ENCODE data around the gene CD74. TPM values are rescaled to one million over a fixed set of nuclear protein-coding genes. Genes with fewer than 3 reads are reported as not detected.
A peak's percentile ranks its signal among the peaks of the same experiment; 100 is the strongest.

The CD74 gene
- total and polyA plus RNA-seq, 10 of the 15 experiments (the other 5 are each of a cell fraction or from before 2014, with no cell fraction given): 1,387 to 11,063 (median 3,922) TPM

- peak; percentile 20; the same call in 1 of the 2 replicates for TF ChIP-seq ZBTB4 (CRISPR knock-in tag; IDR thresholded peaks at IDR 0.05)
- TF ChIP-seq YY1 (IDR thresholded peaks at IDR 0.05; ENCODE audit: low read depth, low read length): no peak
- no peak for TF ChIP-seq SREBF1 (IDR thresholded peaks at IDR 0.05; ENCODE audit: low read length)
- TF ChIP-seq RELA (IDR thresholded peaks at IDR 0.05; ENCODE audit: borderline replicate concordance, partially characterized antibody): no peak
- no peak for TF ChIP-seq KLF5 (IDR thresholded peaks at IDR 0.05; ENCODE audit: partially characterized antibody)
- peak; percentile 79 for TF ChIP-seq ZNF687 (IDR thresholded peaks at IDR 0.05)
- peak; percentile 7 for TF ChIP-seq PBX3 (IDR thresholded peaks at IDR 0.05; ENCODE audit: insufficient replicate concordance, low read depth, low read length)
- TF ChIP-seq CHD2 (IDR thresholded peaks at IDR 0.05; ENCODE audit: borderline replicate concordance, low read depth, low read length): no peak
- TF ChIP-seq ZBTB40 (IDR thresholded peaks at IDR 0.05; ENCODE audit: borderline replicate concordance): 0 out of 2 replicates have a peak, but pooled peaks have one; percentile 16
- no peak; the same call in 1 of the 2 replicates for TF ChIP-seq POLR2AphosphoS2 (IDR thresholded peaks at IDR 0.05; ENCODE audit: low read depth, low read length)
- no peak for TF ChIP-seq IKZF1 (conservative IDR thresholded peaks at IDR 0.05)
- no peak for TF ChIP-seq NFXL1 (IDR thresholded peaks at IDR 0.05; ENCODE audit: borderline replicate concordance)
- no peak for TF ChIP-seq MEF2A (IDR thresholded peaks at IDR 0.05; ENCODE audit: insufficient read depth, low read depth, low read length)
- no peak for TF ChIP-seq FOXK2 (IDR thresholded peaks at IDR 0.05)
- no peak for TF ChIP-seq RB1 (IDR thresholded peaks at IDR 0.05; ENCODE audit: borderline replicate concordance)
- TF ChIP-seq POLR2A (IDR thresholded peaks at IDR 0.05; ENCODE audit: low read depth, low read length): 0 out of 2 replicates have a peak, but pooled peaks have one; percentile 51
- peak; percentile 50; the same call in 1 of the 2 replicates for TF ChIP-seq PAX8 (IDR thresholded peaks at IDR 0.05)
Observed at GRCh38 chr5:150413176-150413901, 629 bp upstream of the CD74 start (continued).

Measured in GM12878 (cell line).